Sigmoid colon (tissue), 3 donors: Measurements from ENCODE around the gene STRBP.

Experiments
- POLR2A ChIP-seq, 2 donors: fragments of 450-650 bp; IDR thresholded peaks; one replicate each; pipeline ENCODE4 v1.6.1; 2016; ENCODE audit warnings: antibody characterized with exemption in 2 of 2, mild to moderate bottlenecking in 2 of 2, moderate library complexity in 2 of 2
- TF ChIP-seq, protein P1 (sequence below), 4 experiments: fragments of 450-650 bp in 3 of 4; fragments of 200-600 bp in 1 of 4; IDR thresholded peaks; one replicate each; pipeline ENCODE4 v1.5.1; 2016 to 2019; ENCODE audit warnings: antibody characterized with exemption in 4 of 4, mild to moderate bottlenecking in 3 of 4, moderate library complexity in 2 of 4

DNA sequence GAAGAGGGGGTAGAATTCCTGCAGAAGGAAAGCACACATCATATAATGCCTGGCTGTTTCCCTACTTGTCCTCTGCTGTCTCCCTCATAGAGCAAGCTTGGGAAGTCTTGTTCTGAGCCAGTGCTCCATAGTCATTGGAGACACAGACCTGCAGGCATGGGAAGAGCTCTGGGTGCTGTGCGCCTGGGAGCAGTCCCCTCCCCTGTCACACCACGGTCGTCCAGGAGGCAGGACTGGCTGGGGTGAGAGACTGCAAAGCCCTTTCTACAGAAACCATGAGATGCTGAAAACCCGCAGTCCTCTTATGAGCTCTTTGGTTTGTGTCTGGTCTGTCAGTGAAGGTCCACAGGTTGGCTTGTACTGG, 170.3 kb downstream of the STRBP start:
- TF ChIP-seq, protein P1, sequence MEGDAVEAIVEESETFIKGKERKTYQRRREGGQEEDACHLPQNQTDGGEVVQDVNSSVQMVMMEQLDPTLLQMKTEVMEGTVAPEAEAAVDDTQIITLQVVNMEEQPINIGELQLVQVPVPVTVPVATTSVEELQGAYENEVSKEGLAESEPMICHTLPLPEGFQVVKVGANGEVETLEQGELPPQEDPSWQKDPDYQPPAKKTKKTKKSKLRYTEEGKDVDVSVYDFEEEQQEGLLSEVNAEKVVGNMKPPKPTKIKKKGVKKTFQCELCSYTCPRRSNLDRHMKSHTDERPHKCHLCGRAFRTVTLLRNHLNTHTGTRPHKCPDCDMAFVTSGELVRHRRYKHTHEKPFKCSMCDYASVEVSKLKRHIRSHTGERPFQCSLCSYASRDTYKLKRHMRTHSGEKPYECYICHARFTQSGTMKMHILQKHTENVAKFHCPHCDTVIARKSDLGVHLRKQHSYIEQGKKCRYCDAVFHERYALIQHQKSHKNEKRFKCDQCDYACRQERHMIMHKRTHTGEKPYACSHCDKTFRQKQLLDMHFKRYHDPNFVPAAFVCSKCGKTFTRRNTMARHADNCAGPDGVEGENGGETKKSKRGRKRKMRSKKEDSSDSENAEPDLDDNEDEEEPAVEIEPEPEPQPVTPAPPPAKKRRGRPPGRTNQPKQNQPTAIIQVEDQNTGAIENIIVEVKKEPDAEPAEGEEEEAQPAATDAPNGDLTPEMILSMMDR (IDR thresholded peaks at IDR 0.05): no peak
- no peak for TF ChIP-seq POLR2A (IDR thresholded peaks at IDR 0.05)
